GM12891 (cell line): Measurements from ENCODE around the gene RAB23.

ENCODE experiments used
- POLR2A ChIP-seq: IDR thresholded peaks from 2 replicates; pipeline ENCODE4 v1.6.1; 2011; ENCODE audit warnings: low read depth, low read length, control low read depth
- POLR2AphosphoS5 ChIP-seq: IDR thresholded peaks from 2 replicates; pipeline ENCODE4 v1.6.1; 2011; ENCODE audit warnings: low read depth, low read length, control low read depth

GRCh38 chr6:57195457-57195856 lies 26.6 kb downstream of the RAB23 start:
- TF ChIP-seq POLR2AphosphoS5 (no peak), POLR2A (no peak)
